Measurements from ENCODE around the gene CCDC30. TPM values are rescaled to one million over a fixed set of nuclear protein-coding genes. Genes with fewer than 3 reads are reported as not detected.

Gene CCDC30
- total and polyA plus RNA-seq, 9 of the 15 experiments (the other 6 are each of a cell fraction or from before 2014, with no cell fraction given): 0.05 to 0.91 (median 0.24) TPM

GRCh38 chr1:42618866-42619265 lies 155.8 kb downstream of the CCDC30 start:
- CTCF ChIA-PET (ENCODE audit: low intra/inter-chr PET ratio): no interaction called here
- intact Hi-C loops (cut with micrococcal nuclease) (no loop called here), in situ Hi-C loops (cut with MboI) (no loop called here)
- 0% methylated on average over 2 of the region's 2 CpGs for WGBS (ENCODE audit: insufficient coverage, low coverage, missing lambda C conversion rate)
- DNase-seq (ENCODE audit: extremely low read depth in 1 of 4, low spot score in 3 of 4): no peak
- H3K9me3 ChIP-seq (replicated peaks; ENCODE audit: control insufficient read depth, insufficient read depth, low read depth, low read length): no peaks in the 10 kb centered on the region
- TF ChIP-seq ARID3B (CRISPR knock-in tag; IDR thresholded peaks at IDR 0.05; ENCODE audit: borderline replicate concordance) (no peak), PBX2 (CRISPR knock-in tag; IDR thresholded peaks at IDR 0.05; ENCODE audit: low read depth) (no peak), PBX2 (tag; conservative IDR thresholded peaks at IDR 0.05; ENCODE audit: low read depth) (0 out of 2 replicates have a peak, but pooled peaks have one; percentile 19)
- no peaks in the 10 kb centered on the region for H3K36me3 ChIP-seq (ENCODE audit: control insufficient read depth, insufficient read depth, low read length)
- H3K79me2 ChIP-seq (ENCODE audit: control insufficient read depth, insufficient read depth, low read length): no peaks in the 10 kb centered on the region
- H3K27ac ChIP-seq (ENCODE audit: extremely low read depth, low read depth, low read length): no peak overlapping the region
- no peak overlapping the region for H2AFZ ChIP-seq (ENCODE audit: low read depth, low read length)
- POLR2A ChIA-PET: interaction anchor here (0.6 kb wide), 1 partner anchor 14 kb away, joined by 3 read pairs; no protein-coding TSS in a partner anchor
- no peaks in the 10 kb centered on the region for H3K4me1 ChIP-seq (replicated peaks in 1 of 2; ENCODE audit: control insufficient read depth in 2 of 2, insufficient read depth in 2 of 2, low read length in 2 of 2)
- no peaks in the 10 kb centered on the region for H4K20me1 ChIP-seq (replicated peaks; ENCODE audit: control insufficient read depth, insufficient read depth, low read length)
- no peaks in the 10 kb centered on the region for H3K9me1 ChIP-seq (ENCODE audit: control insufficient read depth, insufficient read depth, low read length)
- peaks cover 14 to 15% of the 10 kb centered on the region in 2 experiments for H3K27me3 ChIP-seq (ENCODE audit: control insufficient read depth in 2 of 2, insufficient read depth in 2 of 2, low read length in 2 of 2)
- no peak overlapping the region for H3K9ac ChIP-seq (ENCODE audit: insufficient read depth in 1 of 2, low read depth in 2 of 2, low read length in 2 of 2)
- BruUV-seq (replicated peaks): no TSS peak
- H3K4me2 ChIP-seq (ENCODE audit: insufficient read depth, low read length): no peak overlapping the region
- no peak overlapping the region for H3K4me3 ChIP-seq
- no peak for ATAC-seq
- FAIRE-seq: no peak
